Neural progenitor cell (in vitro differentiated cells): ENCODE data around the gene AMACR.

Experiments used
- CTCF ChIP-seq: fragments of 200-600 bp; sonication (generic); IDR thresholded peaks from 2 replicates; pipeline ENCODE4 v1.5.1; 2017; ENCODE audit warnings: antibody characterized with exemption, mild to moderate bottlenecking
- EZH2 ChIP-seq: fragments of 200-600 bp; sonication (generic); IDR thresholded peaks from 2 replicates; pipeline ENCODE4 v1.6.1; 2017; ENCODE audit warnings: antibody characterized with exemption, mild to moderate bottlenecking, moderate library complexity
- EZH2phosphoT487 ChIP-seq: fragments of 200-600 bp; sonication (generic); IDR thresholded peaks from 2 replicates; pipeline ENCODE4 v1.6.1; 2017; ENCODE audit warnings: antibody characterized with exemption

GRCh38 chr5:34051374-34051980 is 43.6 kb upstream of the AMACR start:
- TF ChIP-seq EZH2phosphoT487 (no peak), CTCF (no peak), EZH2 (no peak)
